Retinal pigment epithelial cell (primary cell): ENCODE results near the gene SLAIN2.

ENCODE experiments used
- DNase-seq: peaks from one replicate; pipeline ENCODE4 v3.0.0-alpha.2; 2010; ENCODE audit warnings: low read depth
- H3K4me3 ChIP-seq: 2 replicates; pipeline ENCODE4 v1.5.1; 2011; ENCODE audit warnings: mild to moderate bottlenecking, low read length, control low read depth, moderate library complexity
- CTCF ChIP-seq: conservative IDR thresholded peaks from 2 replicates; pipeline ENCODE4 v1.5.1; 2011; ENCODE audit warnings: low read depth, low read length, control low read depth, inconsistent platforms

SLAIN2 gene

DNA sequence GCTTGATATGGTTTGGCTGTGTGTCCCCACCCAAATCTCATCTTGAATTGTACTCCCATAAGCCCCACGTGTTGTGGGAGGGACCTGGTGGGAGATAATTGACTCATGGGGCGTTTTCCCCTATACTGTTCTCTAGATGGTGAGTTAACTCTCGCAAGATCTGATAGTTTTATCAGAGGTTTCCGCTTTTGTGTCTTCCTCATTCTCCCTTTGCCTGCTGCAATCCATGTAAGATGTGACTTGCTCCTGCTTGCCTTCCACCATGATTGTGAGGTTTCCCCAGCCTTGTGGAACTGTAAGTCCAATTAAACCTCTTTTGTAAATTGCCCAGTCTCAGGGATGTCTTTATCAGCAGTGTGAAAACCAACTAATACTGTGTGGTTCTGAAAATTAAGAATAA lies 11.5 kb downstream of the SLAIN2 start:
- no peak for DNase-seq
- H3K4me3 ChIP-seq = no peak overlapping the region

GRCh38 chr4:48356355-48356754 lies 15.0 kb downstream of the SLAIN2 start:
- no peak for DNase-seq
- H3K4me3 ChIP-seq = no peak overlapping the region
- TF ChIP-seq CTCF = no peak

More for the DNA sequence above, 11.5 kb downstream of the SLAIN2 start:
- no peak for TF ChIP-seq CTCF

GRCh38 chr4:48360285-48361011 lies 19.1 kb downstream of the SLAIN2 start:
- TF ChIP-seq CTCF = no peak
- no peak for DNase-seq
- H3K4me3 ChIP-seq = no peak overlapping the region

GRCh38 chr4:48361012-48361400 lies 19.7 kb downstream of the SLAIN2 start:
- H3K4me3 ChIP-seq = no peak overlapping the region
- no peak for TF ChIP-seq CTCF
- no peak for DNase-seq

- no peak for DNase-seq
Observed at GRCh38 chr4:48366611-48367010, 25.3 kb downstream of the SLAIN2 start.

DNA sequence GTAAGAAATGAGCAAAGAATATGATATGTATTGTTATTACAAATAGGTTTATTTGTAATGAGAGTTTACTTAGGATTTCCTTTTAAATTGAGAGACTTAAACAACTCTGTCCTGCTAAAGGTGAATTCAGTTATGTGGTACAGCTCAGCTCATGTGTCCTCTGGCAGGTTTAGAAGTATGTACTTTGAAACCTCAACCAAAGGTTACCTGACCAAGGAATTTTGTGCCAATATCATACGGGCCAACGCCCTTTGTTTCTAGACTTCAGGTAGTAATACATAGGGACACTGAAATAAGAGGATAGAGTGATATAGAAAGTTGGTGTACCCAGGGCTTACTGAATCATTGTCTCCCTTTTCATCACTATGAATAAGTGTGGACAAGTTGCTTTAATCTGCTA lies 25.7 kb downstream of the SLAIN2 start:
- no peak for DNase-seq
- no peak overlapping the region for H3K4me3 ChIP-seq
- TF ChIP-seq CTCF = no peak

More at GRCh38 chr4:48366611-48367010, 25.3 kb downstream of the SLAIN2 start:
- TF ChIP-seq CTCF = no peak
- H3K4me3 ChIP-seq = no peak overlapping the region

GRCh38 chr4:48368389-48368788 lies 27.1 kb downstream of the SLAIN2 start:
- no peak overlapping the region for H3K4me3 ChIP-seq
- no peak for DNase-seq
- TF ChIP-seq CTCF = no peak
